PC-9 (cell line): ENCODE results near the gene CIT. TPM values are rescaled to one million over a fixed set of nuclear protein-coding genes. Genes with fewer than 3 reads are reported as not detected.

Source experiments
- BruUV-seq: library from RNA; stranded (reverse); fragments of 400-500 nt; replicated peaks from 2 replicates; lab custom pipeline; 2021; lab: Mats Ljungman, UMichigan
- CTCF ChIA-PET: fragments of 300-600 bp; sonication (Branson Sonifier 250); formaldehyde crosslinking; loops from one replicate; lab custom pipeline; 2022; ENCODE audit warnings: antibody characterized with exemption; lab: Charles Lee
- POLR2A ChIA-PET: fragments of 300-600 bp; sonication (Branson Sonifier 250); formaldehyde crosslinking; loops from one replicate; lab custom pipeline; 2022; ENCODE audit warnings: antibody characterized with exemption; ENCODE audit not compliant: unreplicated experiment; lab: Charles Lee
- DNase-seq, 2 experiments: peaks; one replicate each; pipeline versions ENCODE4 v3.0.0 to v3.0.0-alpha.2; 2015 to 2022; ENCODE audit warnings: mixed read lengths in 1 of 2
- H2AFZ ChIP-seq: fragments of 200-600 bp; sonication (generic); 2 replicates; pipeline ENCODE4 v1.8.1; 2017; ENCODE audit warnings: antibody characterized with exemption
- H3F3A ChIP-seq: fragments of 200-600 bp; sonication (generic); 2 replicates; pipeline ENCODE4 v1.8.1; 2017; ENCODE audit warnings: antibody characterized with exemption, mild to moderate bottlenecking, low read depth; ENCODE audit not compliant: insufficient read depth
- H3K27ac ChIP-seq: fragments of 200-600 bp; sonication (generic); 2 replicates; pipeline ENCODE4 v1.6.1; 2016; ENCODE audit warnings: mixed run types
- H3K27me3 ChIP-seq: fragments of 200-600 bp; sonication (generic); 2 replicates; pipeline ENCODE4 v1.6.1; 2016; ENCODE audit warnings: low read depth, mixed run types; ENCODE audit not compliant: insufficient read depth
- H3K36me3 ChIP-seq: fragments of 200-600 bp; sonication (generic); 2 replicates; pipeline ENCODE4 v1.6.1; 2016; ENCODE audit warnings: low read depth, mixed run types
- H3K4me1 ChIP-seq: fragments of 200-600 bp; sonication (generic); replicated peaks from 2 replicates; pipeline ENCODE4 v1.6.1; 2016; ENCODE audit warnings: mixed run types; ENCODE audit not compliant: insufficient read depth
- H3K4me2 ChIP-seq: fragments of 200-600 bp; sonication (generic); 2 replicates; pipeline ENCODE4 v1.6.1; 2017; ENCODE audit warnings: mixed run types
- H3K4me3 ChIP-seq: fragments of 200-600 bp; sonication (generic); 2 replicates; pipeline ENCODE4 v1.6.1; 2016; ENCODE audit warnings: mixed run types
- H3K79me2 ChIP-seq: fragments of 200-600 bp; sonication (generic); 2 replicates; pipeline ENCODE4 v1.6.1; 2017; ENCODE audit warnings: low read depth, mixed run types
- H3K9me2 ChIP-seq: fragments of 200-600 bp; sonication (generic); 2 replicates; pipeline ENCODE4 v1.8.1; 2017; ENCODE audit warnings: mild to moderate bottlenecking; ENCODE audit not compliant: insufficient read depth
- H3K9me3 ChIP-seq: fragments of 200-600 bp; sonication (generic); 2 replicates; pipeline ENCODE4 v1.8.1; 2016; ENCODE audit warnings: low read depth; ENCODE audit not compliant: insufficient read depth
- H4K20me1 ChIP-seq: fragments of 200-600 bp; sonication (generic); 2 replicates; pipeline ENCODE4 v1.8.1; 2017; ENCODE audit not compliant: insufficient read depth
- EZH2 ChIP-seq: fragments of 200-600 bp; sonication (generic); IDR thresholded peaks from 2 replicates; pipeline ENCODE4 v1.8.0; 2017; ENCODE audit warnings: antibody characterized with exemption, low read depth
- intact Hi-C: fragments of 100-400 bp; cut with micrococcal nuclease; formaldehyde crosslinking; loops from one replicate; pipeline ENCODE4 v1.10.0; 2022; ENCODE audit not compliant: unreplicated experiment
- total RNA-seq: library from RNA; stranded (reverse); gene quantifications from 2 replicates; pipeline ENCODE4 v1.2.3, GENCODE V29; 2021
- TF ChIP-seq, protein P1 (sequence below): fragments of 200-600 bp; sonication (generic); conservative IDR thresholded peaks from 2 replicates; pipeline ENCODE4 v1.6.1; 2017; ENCODE audit warnings: mixed run types, antibody characterized with exemption, mild to moderate bottlenecking, moderate library complexity

CIT gene
- total RNA-seq, 1 experiment from 2014 or later = 81.8 TPM

DNA sequence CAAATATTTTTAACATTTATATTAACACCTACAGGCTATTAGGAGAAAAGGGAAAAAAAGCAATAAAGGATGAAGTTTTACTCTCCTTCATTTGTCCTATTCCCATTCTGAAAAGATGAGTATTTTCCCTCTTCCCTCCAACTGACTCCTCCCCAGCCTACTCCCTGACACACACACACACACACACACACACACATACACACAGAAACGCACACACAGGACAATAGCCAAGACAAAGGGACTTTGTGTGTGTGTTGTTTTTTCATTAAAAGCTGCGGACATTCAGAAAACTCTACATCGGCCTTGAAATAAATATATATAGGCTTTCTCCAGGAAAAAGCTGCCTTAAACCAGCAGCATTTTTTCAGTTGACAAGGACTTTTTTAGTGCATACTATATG is 134.4 kb downstream of the CIT start:
- no peaks in the 10 kb centered on the region for H3K27me3 ChIP-seq
- H3K4me3 ChIP-seq = no peak overlapping the region
- H3K27ac ChIP-seq = no peak overlapping the region
- no peaks in the 10 kb centered on the region for H3K36me3 ChIP-seq
- BruUV-seq = no TSS peak
- H3K4me1 ChIP-seq = no peaks in the 10 kb centered on the region
- no peak overlapping the region for H3K4me2 ChIP-seq
- no peaks in the 10 kb centered on the region for H3K9me2 ChIP-seq
- no peaks in the 10 kb centered on the region for H3F3A ChIP-seq
- H3K79me2 ChIP-seq = no peaks in the 10 kb centered on the region
- no peak for DNase-seq
- no peak for TF ChIP-seq EZH2
- TF ChIP-seq, protein P1, sequence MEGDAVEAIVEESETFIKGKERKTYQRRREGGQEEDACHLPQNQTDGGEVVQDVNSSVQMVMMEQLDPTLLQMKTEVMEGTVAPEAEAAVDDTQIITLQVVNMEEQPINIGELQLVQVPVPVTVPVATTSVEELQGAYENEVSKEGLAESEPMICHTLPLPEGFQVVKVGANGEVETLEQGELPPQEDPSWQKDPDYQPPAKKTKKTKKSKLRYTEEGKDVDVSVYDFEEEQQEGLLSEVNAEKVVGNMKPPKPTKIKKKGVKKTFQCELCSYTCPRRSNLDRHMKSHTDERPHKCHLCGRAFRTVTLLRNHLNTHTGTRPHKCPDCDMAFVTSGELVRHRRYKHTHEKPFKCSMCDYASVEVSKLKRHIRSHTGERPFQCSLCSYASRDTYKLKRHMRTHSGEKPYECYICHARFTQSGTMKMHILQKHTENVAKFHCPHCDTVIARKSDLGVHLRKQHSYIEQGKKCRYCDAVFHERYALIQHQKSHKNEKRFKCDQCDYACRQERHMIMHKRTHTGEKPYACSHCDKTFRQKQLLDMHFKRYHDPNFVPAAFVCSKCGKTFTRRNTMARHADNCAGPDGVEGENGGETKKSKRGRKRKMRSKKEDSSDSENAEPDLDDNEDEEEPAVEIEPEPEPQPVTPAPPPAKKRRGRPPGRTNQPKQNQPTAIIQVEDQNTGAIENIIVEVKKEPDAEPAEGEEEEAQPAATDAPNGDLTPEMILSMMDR = no peak
- H2AFZ ChIP-seq = no peak overlapping the region
- intact Hi-C loops = no loop called here
- ChIA-PET CTCF (no interaction called here), POLR2A (no interaction called here)
- no peaks in the 10 kb centered on the region for H3K9me3 ChIP-seq
- H4K20me1 ChIP-seq = no peaks in the 10 kb centered on the region

DNA sequence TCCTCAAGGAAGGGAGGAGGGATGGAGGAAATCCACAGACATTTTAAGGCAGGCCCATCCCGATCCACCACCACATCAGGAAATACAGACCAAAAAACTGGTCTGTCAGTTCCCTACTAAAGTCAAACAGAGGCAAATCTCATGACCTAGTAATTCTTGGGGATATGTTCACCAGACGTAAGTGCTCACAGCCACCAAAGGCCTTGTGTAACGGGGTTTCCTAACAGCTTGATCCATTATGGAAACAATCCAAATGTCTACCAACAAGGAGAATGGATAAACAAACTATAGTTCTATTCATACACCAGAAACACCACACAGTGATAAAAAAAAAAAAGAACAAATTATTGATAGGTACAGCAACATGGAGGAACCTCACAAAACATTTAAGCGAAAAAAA is 136.3 kb downstream of the CIT start:
- Histone ChIP-seq H3K4me2 (no peak overlapping the region), H3K79me2 (no peaks in the 10 kb centered on the region), H3K27me3 (no peaks in the 10 kb centered on the region), H3K27ac (no peak overlapping the region), H3K4me3 (no peak overlapping the region), H4K20me1 (no peaks in the 10 kb centered on the region), H2AFZ (no peak overlapping the region), H3F3A (no peaks in the 10 kb centered on the region), H3K36me3 (no peaks in the 10 kb centered on the region), H3K4me1 (no peaks in the 10 kb centered on the region), H3K9me3 (no peaks in the 10 kb centered on the region), H3K9me2 (no peaks in the 10 kb centered on the region)
- POLR2A ChIA-PET = no interaction called here
- BruUV-seq = no TSS peak
- intact Hi-C loops = no loop called here
- TF ChIP-seq, protein P1 = no peak
- TF ChIP-seq EZH2 = no peak
- DNase-seq = no peak
- CTCF ChIA-PET = no interaction called here

DNA sequence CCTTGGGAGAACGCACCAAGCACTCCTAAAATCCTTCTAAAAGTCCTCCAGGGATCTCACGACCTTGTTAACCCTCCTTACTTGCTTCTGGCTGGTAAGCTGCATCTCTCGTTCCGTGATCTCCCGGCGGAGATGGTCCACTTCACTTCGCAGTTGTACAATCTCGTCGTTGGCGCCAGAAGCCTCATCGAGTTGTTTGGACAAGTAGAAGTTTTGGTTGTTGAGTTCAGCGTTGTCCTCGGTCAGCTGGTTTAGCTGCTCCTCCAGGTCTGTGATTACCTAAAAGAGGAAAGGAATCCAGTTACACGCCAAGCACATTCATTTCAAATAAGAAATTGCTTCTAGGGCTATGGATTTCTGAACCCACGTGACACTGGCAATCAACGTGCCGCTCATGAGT is 142.0 kb downstream of the CIT start:
- no peak overlapping the region for H3K4me3 ChIP-seq
- no peaks in the 10 kb centered on the region for H3F3A ChIP-seq
- no peaks in the 10 kb centered on the region for H3K27me3 ChIP-seq
- H3K36me3 ChIP-seq = no peaks in the 10 kb centered on the region
- POLR2A ChIA-PET = no interaction called here
- no peak overlapping the region for H2AFZ ChIP-seq
- CTCF ChIA-PET = no interaction called here
- H3K4me2 ChIP-seq = no peak overlapping the region
- DNase-seq = no peak
- TF ChIP-seq EZH2 = no peak
- TF ChIP-seq, protein P1 = no peak
- no peaks in the 10 kb centered on the region for H4K20me1 ChIP-seq
- no peak overlapping the region for H3K27ac ChIP-seq
- H3K9me3 ChIP-seq = no peaks in the 10 kb centered on the region
- no peaks in the 10 kb centered on the region for H3K9me2 ChIP-seq
- H3K4me1 ChIP-seq = no peaks in the 10 kb centered on the region
- intact Hi-C loops = no loop called here
- no TSS peak for BruUV-seq
- no peaks in the 10 kb centered on the region for H3K79me2 ChIP-seq
